ENCODE measurements around the gene CXCR2. TPM values are rescaled to one million over a fixed set of nuclear protein-coding genes. Genes with fewer than 3 reads are reported as not detected.

The CXCR2 gene
- total and polyA plus RNA-seq, 10 of the 15 experiments (the other 5 are each of a cell fraction or from before 2014, with no cell fraction given): 0.04 to 0.62 (median 0.16) TPM

DNA sequence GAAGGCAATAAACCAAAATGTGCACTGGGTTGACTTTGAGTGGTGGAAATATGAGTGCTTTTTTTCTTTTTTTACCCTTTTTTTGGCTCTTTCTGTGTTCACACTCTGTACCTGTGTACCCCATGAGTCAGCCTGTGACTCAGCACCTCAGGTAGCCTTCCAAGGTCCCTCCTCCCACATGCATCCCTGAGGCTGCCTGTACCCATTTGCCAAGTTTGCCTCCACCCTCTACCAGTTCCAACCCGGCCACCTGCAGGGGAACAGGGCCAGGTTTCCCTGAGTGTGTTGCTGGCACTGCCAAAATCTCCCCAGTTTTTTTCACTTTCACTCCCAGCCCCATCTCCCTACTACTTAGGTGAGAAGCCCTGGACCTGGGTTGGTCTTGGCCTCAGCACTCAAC lies 26.9 kb downstream of the CXCR2 start:
- no peak overlapping the region for H3K9ac ChIP-seq (ENCODE audit: control insufficient read depth, insufficient read depth, low read length)
- no peak overlapping the region for H3K4me2 ChIP-seq (ENCODE audit: control insufficient read depth, insufficient read depth)
- POLR2A ChIA-PET: no interaction called here
- H2AFZ ChIP-seq (ENCODE audit: control insufficient read depth, low read depth, low read length): no peak overlapping the region
- H3K27ac ChIP-seq (ENCODE audit: control insufficient read depth, insufficient read depth): no peak overlapping the region
- no peaks in the 10 kb centered on the region for H3K9me3 ChIP-seq (replicated peaks; ENCODE audit: control insufficient read depth, insufficient read depth, low read length)
- H3K4me1 ChIP-seq (ENCODE audit: control insufficient read depth, insufficient read depth, low read length): peaks cover 4% of the 10 kb centered on the region
- FAIRE-seq (no peak), ATAC-seq (no peak), DNase-seq (ENCODE audit: low read depth, low spot score) (no peak)
- BruUV-seq (replicated peaks): no TSS peak
- H4K20me1 ChIP-seq (ENCODE audit: control insufficient read depth, insufficient read depth): no peaks in the 10 kb centered on the region
- H3K79me2 ChIP-seq (ENCODE audit: control insufficient read depth, insufficient read depth, low read length): no peaks in the 10 kb centered on the region
- TF ChIP-seq ZNF622 (IDR thresholded peaks at IDR 0.05): no peak
- TF ChIP-seq, protein P1, sequence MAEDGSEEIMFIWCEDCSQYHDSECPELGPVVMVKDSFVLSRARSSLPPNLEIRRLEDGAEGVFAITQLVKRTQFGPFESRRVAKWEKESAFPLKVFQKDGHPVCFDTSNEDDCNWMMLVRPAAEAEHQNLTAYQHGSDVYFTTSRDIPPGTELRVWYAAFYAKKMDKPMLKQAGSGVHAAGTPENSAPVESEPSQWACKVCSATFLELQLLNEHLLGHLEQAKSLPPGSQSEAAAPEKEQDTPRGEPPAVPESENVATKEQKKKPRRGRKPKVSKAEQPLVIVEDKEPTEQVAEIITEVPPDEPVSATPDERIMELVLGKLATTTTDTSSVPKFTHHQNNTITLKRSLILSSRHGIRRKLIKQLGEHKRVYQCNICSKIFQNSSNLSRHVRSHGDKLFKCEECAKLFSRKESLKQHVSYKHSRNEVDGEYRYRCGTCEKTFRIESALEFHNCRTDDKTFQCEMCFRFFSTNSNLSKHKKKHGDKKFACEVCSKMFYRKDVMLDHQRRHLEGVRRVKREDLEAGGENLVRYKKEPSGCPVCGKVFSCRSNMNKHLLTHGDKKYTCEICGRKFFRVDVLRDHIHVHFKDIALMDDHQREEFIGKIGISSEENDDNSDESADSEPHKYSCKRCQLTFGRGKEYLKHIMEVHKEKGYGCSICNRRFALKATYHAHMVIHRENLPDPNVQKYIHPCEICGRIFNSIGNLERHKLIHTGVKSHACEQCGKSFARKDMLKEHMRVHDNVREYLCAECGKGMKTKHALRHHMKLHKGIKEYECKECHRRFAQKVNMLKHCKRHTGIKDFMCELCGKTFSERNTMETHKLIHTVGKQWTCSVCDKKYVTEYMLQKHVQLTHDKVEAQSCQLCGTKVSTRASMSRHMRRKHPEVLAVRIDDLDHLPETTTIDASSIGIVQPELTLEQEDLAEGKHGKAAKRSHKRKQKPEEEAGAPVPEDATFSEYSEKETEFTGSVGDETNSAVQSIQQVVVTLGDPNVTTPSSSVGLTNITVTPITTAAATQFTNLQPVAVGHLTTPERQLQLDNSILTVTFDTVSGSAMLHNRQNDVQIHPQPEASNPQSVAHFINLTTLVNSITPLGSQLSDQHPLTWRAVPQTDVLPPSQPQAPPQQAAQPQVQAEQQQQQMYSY (CRISPR knock-in tag; IDR thresholded peaks at IDR 0.05): no peak
- TF ChIP-seq ZNF274 (IDR thresholded peaks at IDR 0.05; ENCODE audit: insufficient read depth, insufficient read length): no peak
- TF ChIP-seq NR2F1 (conservative IDR thresholded peaks at IDR 0.05): no peak
- TF ChIP-seq RELA (IDR thresholded peaks at IDR 0.05; ENCODE audit: borderline replicate concordance, partially characterized antibody): no peak
- no peak for TF ChIP-seq ESRRA (IDR thresholded peaks at IDR 0.05; ENCODE audit: low read length)
- no peak for TF ChIP-seq MYC (IDR thresholded peaks at IDR 0.05; ENCODE audit: insufficient read depth, insufficient read length, insufficient replicate concordance, low read length, severe bottlenecking)
- intact Hi-C loops (cut with micrococcal nuclease; ENCODE audit: unreplicated experiment): no loop called here
- RAD21 ChIA-PET (ENCODE audit: unreplicated experiment): no interaction called here
- H3K4me3 ChIP-seq: no peak overlapping the region
- peaks cover 0 to 2% of the 10 kb centered on the region in 2 experiments; a peak in 1 of 4 replicates for H3K27me3 ChIP-seq (replicated peaks in 1 of 2; ENCODE audit: control insufficient read depth in 2 of 2, insufficient read depth in 2 of 2, low read length in 1 of 2)
- whole genome bisulfite sequencing (ENCODE audit: insufficient coverage, insufficient replicate concordance, low lambda C conversion rate, missing lambda C conversion rate): 0% methylated on average over 1 of the region's 1 CpG
- in situ Hi-C loops (cut with MboI): no loop called here
- CTCF ChIA-PET: no interaction called here
- no peaks in the 10 kb centered on the region for H3K36me3 ChIP-seq (ENCODE audit: control insufficient read depth in 2 of 2, insufficient read depth in 2 of 2, low read length in 1 of 2)
- SMC1A ChIA-PET (ENCODE audit: uncharacterized antibody, unreplicated experiment): interaction anchor here (0.6 kb wide), 1 partner anchor 381 kb away, joined by 3 read pairs; no protein-coding TSS in a partner anchor
